ENCODE measurements around the gene CRY1.
A peak's percentile ranks its signal among the peaks of the same experiment; 100 is the strongest.

The CRY1 gene

DNA sequence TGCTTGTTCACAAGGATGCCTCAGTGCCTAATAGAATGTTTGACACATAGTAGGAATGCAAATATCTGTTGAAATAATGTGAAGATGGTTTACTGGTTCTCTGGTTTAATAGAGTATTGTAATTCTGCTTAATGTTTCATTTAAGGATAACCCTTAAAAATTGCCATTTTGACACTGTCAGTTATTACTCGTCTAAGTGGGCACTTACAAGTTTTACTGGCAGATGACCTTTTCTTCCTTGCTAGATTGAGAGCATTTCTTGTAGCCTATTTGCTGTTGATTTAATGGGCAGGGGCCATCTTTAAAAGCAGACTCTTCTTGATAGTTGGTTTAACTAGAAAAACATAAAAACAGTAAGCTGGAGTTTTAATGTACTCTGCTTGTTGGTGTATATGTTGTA is 135.8 kb downstream of the CRY1 start:
- no peak for DNase-seq (ENCODE audit: low read depth)

DNA sequence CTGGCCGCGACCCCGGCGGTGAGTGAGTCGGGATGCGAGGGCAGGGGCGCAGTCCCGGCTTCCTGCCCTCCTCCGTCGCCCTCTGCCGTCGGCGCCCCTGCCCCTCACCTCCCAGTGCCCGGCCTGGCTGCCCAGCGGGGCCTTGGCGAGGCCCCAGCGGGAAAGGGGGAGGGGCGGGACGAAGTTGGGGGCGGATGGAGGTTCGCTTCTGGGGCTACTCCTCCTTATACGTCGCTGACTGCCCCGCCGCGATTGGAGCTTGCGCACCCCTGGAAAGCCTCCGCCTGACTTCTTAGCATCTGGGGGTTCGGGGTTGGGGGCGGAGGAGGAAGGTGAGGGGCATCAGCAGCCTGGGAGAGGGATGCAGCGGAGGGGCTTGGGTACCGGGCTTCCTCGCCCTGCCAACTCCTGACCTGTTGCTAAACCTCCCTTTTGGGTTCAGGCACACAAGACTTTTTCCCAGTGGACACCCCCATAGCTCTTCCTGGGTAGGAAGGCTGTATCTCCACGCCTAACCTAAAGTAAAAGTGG is 137.2 kb downstream of the CRY1 start:
- DNase-seq (ENCODE audit: low read depth): peak; percentile 47

DNA sequence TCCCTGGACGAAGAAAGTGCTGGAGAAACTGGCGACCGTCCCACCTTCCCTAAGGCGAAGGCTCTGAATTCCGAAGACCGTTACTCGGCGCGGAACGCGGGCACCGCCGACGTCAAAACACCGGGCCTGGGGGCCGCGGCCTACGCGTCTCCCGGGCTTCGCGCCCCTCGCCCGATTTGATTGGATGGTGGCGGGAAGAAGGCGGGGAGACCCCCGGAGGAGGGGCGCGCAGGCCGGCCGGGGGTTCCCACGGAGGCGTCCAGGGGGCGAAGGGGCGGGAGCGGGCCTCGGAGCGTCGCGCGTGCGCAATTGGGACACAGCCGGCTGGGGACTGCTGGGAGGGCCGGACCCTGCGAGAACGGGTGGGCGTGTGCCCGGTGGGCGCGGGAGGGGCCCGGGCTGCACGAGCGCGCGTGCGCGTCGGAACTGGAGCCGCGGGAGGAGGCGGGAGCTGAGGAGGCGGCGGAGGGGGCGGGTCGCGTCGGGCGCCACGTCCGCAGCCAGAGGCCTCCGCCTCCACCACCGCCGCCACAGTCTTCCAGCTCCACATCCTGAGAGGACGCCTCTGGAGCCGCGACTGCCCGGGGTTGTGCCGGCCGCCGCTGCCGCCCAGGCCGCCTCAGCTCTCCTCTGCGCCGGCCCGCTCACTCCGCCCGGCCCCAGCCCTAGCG is 137.8 kb downstream of the CRY1 start, which contains the start of gene TMEM263:
TSS of gene TMEM263 (plus strand) at position 531 of the 671 bp plus-strand sequence. CDS start 11,210 bp downstream, outside the sequence.
- peak; percentile 90 for DNase-seq (ENCODE audit: low read depth)

DNA sequence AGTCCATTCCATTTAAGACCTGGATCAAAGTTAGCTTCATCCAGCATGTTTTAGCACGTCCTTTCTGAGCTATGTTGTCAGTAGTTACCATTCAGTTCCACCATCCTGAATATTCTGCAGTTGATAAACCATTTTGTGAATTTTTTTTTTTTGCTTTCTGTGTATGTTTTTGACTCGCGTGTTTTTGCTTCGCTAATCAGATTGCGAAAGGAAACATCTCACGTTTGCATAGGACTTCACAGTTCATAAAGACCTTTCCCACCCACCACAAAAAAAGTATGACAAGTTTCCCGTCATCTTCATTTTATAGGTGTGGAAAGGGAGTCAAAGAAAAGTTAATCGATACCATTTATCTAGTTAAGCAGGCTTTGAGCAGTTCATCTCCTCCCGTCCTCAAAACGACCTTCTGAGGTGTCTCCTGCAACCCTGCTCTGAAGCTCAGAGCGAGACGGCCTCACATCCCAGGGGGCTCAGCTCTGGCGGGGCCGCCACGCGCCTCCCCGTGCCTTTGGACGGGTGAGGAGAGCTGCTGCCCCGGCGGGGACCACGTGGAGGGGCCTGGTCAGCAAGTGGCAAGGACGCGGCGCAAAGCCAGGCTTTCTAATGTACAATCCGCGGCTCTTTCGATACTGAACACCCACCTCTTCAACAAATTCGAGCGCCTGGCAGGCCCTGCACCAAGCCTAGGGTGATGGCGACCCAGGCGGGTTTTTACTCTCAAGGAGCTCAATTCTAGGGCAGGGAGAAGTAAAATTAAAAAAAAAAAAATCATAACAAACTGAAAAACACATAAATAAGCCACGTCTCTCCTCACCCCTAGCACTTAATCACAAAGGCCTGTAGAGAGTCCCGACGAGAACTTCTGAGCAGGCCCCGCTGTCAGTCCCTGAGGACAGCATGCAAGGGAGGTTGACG is 138.6 kb downstream of the CRY1 start:
- no peak for DNase-seq (ENCODE audit: low read depth)

DNA sequence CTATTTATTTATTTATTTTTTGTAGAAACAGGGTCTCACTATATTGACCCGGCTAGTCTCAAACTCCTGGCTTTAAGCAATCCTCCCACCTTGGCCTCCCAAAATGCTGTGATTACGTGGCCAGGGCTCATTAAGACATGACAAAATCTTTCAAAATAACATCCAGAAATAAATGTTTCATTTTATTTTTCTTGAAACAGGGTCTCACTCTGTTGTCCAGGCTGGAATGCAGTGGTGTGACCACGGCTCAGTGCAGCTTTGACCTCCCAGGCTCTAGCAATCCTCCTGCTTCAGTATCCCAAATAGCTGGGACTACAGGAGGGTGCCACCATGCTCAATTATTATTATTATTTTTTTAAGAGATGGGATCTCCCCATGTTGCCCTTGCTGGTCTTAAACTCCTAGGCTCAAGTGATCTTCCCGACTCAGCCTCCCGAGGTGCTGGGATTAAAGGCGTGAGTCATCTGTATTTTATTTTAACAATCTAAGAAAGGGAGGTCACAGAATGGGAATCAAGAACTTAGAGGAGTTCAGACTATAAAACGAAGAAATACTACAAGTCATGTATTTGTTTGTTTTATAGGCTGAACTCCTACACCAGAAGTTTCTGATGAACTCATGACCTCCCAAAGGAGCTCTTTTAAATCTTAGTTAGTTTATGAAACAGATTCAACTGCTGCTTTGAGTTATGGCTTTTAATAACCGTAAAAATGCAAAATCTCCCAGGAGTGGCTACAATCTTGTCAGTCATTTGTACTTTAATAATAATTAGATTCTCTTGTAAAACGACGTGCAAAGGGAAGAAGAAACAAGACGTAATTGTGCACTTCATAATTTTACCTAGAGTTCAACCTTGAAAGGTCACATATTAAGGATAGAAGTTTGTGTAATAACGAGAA is 139.7 kb downstream of the CRY1 start:
- DNase-seq (ENCODE audit: low read depth): no peak

DNA sequence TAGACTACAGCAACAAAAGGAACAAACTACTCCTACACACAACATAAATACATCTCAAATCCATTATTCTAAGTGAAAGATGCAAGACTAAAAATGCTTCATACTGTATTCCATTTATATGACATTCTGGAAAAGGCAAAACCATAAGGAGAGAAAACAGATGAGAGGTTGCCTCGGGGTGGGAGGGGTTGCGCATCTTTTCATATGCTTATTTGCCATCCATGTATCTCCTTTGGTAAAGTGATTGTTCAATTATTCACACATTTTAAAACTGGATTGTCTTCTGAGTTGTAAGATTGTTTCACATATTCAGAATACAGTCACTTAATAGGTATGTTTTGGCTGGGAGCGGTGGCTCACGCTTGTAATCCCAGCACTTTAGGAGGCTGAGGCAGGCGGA is 142.8 kb downstream of the CRY1 start:
- no peak for DNase-seq (ENCODE audit: low read depth)

DNA sequence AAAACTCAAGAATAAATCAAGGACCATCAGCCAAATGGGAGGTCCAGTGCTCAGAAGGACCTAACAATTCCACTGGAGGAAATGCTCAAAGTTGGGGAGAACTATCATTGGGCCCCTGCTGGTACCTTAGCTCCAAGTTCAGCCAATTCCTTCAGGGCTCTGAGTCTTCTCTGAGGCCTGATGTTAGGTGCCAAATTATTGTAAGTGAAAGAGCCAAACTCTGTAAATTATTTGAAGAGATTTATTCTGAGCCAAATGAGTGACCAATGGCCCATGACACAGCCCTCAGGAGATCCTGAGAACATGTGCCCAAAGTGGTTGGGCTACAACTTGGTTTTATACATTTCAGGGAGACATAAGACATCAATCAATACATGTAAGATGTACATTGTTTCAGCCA is 145.9 kb downstream of the CRY1 start:
- DNase-seq (ENCODE audit: low read depth): no peak

DNA sequence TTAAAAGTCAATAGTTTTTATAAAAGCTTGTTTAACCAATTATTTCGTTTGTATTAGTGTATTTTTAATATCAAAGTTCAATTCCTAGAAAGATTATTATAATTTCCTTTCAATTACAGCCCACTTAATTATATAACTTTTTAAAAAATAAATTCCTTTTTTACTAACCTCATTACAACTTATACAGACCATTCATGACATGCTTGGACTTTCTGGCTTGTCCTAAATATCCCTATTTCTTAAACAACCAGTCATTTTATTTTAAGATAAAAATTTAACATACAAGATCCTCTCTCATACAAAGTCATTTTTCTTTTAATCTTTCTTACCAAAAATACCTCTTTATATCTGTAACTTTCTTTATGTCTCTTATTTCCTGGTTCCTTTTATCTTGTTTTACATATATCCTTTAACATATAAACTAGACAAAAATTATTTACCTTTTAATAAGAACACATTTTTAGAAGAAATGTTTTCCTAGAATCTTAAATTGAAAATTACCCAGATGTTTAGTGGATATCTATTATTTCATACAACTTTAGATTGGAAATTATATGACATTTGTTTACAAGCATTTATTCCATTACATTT is 148.0 kb downstream of the CRY1 start:
- no peak for DNase-seq (ENCODE audit: low read depth)

DNA sequence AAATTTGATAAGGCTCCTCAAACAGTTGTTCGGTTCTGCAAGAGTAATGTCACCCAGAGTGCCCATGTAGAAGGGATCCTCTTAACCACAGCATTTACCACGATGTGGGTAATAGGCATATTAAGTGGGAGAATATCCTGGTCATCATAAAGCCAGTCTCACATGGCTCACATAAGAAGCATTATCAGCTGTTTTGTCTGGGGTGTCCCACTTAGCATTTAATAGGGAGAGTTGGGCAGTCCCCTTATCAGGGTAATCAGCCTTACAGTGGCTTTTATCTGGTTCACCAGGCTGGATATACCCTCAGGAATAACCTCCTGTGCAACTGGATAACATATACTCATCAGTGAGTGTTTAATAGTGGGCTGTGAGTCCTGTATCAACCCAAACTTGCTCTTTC is 150.6 kb downstream of the CRY1 start:
- DNase-seq (ENCODE audit: low read depth): no peak

DNA sequence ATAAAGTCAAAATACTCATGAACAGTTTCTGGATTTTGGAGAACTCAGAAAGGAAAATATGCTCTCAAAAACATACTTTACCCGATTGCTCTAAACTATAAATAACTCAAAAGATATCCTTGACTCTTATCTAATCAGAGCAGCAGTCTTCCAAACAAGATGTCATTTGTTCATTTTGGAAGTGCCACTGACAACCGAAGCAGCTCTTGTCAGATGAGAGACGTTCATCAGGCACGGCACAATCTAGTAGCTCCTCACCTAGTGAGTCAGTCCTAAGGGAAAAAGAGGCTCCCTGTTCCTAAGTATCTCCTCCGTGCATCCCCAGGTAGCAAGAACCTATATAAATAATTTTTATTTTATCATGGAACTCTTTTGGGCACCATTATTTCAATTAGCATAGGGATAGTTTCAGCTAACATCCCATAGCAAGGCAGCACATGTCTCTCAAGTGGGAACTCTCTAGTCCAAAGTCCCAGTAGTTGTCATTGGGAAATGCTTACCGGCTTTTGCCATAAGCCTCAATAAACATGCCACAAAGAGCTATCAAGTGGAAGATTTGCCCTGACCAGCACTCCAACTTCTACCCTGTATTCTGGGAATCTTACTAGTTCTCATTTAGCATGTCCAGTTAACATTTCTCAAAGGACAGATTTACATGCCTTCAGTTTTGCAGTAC is 151.7 kb downstream of the CRY1 start:
- DNase-seq (ENCODE audit: low read depth): no peak

All from stromal cell of bone marrow (primary cell).